GM21717 (cell line): ENCODE measurements around the gene TH.

Source experiments
- ATAC-seq: cut with Tn5 transposase; IDR thresholded peaks from one replicate; pipeline ENCODE4 v1.9.1; 2021; ENCODE audit warnings: mild to moderate bottlenecking, moderate library complexity; ENCODE audit not compliant: unreplicated experiment

Gene TH

DNA sequence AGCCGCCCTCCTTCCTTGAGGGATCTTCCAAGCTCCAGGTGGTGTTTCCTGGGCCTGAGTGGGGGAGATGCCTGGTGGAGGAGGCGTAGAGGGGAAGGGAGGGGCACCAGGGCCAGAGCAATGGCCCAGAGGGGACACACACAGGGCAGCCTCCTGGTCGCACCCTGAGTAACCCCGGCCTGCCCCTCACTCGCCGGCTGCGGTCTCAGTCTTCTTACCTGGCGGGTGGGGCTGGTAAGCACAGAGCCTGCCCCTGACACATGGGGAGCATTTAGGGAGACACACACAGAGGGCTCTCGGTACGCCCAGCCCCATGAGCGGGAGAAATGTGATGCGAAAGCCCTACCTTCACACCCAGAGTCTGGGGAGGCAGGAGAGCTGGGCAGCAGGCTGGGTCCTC lies 56.3 kb downstream of the TH start:
- no peak for ATAC-seq

DNA sequence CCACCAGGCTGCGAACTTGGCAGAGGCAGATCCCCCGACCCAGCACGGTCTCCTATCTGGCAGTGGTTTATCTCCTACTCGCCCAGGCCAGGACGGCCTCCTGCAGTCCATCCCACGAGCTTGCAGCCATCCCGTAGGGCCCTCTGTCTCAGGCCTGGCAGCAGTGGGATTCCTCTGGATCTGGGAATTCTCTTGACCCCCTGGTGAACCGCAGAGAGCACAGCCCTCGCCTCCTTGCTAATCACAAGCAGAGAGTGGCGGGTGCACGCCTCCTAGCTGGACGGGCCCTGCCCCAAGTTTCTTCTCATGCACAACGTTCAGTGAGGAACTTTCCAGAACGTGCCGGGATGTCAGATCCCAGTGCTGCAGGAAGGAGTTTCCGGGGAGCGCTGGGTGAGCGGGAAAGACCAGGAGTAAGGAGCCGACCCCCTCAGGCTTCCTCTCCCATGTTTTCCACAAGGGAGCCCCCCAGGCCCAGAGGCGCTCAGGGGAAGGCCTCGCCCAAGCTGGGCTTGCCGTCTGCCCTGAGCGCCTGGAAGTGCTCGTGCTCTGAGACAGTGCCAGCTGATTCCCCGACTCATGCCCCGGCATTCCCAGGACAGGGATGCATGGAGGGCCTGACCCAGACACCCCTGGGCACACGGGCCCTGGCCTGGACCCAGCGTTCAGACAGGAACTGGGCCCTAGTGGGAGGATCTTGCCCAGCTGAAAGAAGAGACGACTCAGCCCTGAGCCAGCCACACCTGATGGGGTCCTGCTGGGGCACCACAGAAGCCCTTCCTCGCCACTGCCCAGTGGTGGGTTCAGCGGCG lies 57.0 kb downstream of the TH start:
- no peak for ATAC-seq
